ENCODE data around the gene TMEM132C. TPM values are rescaled to one million over a fixed set of nuclear protein-coding genes. Genes with fewer than 3 reads are reported as not detected.

The TMEM132C gene
- total and polyA plus RNA-seq, 2 of the 8 experiments (the other 6 are each of a cell fraction or from before 2014, with no cell fraction given) = 0.23 to 0.76 TPM

- Histone ChIP-seq H4K91ac (replicated peaks; ENCODE audit: insufficient read length, low read length) (no peak overlapping the region), H3K9ac (replicated peaks in 1 of 4; ENCODE audit: extremely low read depth in 1 of 4, low read depth in 3 of 4, low read length in 3 of 4) (no peak overlapping the region), H3K56ac (replicated peaks; ENCODE audit: insufficient read length, low read depth, low read length) (no peak overlapping the region), H3K36me3 (ENCODE audit: control insufficient read depth in 2 of 4, insufficient read depth in 4 of 4, low read length in 3 of 4) (no peaks in the 10 kb centered on the region), H2BK15ac (ENCODE audit: low read length) (no peak overlapping the region), H2AFZ (ENCODE audit: low read length) (0 out of 2 replicates have a peak overlapping the region, but pooled peaks have one; percentile 59), H3K18ac (ENCODE audit: extremely low read depth, low read length) (no peak overlapping the region), H3K4me1 (replicated peaks in 1 of 4; ENCODE audit: control insufficient read depth in 3 of 4, insufficient read depth in 4 of 4, low read length in 3 of 4) (peaks cover 0 to 3% (median 0%) of the 10 kb centered on the region in 4 experiments; a peak in 1 of 7 replicates), H4K8ac (ENCODE audit: extremely low read depth, insufficient read depth, low read length) (no peak overlapping the region; the same call in 1 of the 2 replicates), H3K27ac (ENCODE audit: low read depth, low read length) (no peak overlapping the region), H2BK20ac (ENCODE audit: low read length) (no peak overlapping the region), H3K4me2 (ENCODE audit: insufficient read depth in 1 of 2, low read depth in 2 of 2, low read length in 2 of 2) (no peak overlapping the region), H3K14ac (ENCODE audit: insufficient read length) (no peak overlapping the region), H4K5ac (ENCODE audit: insufficient read length, low read depth, low read length) (no peak overlapping the region), H3K27me3 (replicated peaks in 1 of 4; ENCODE audit: control insufficient read depth in 3 of 4, extremely low read depth in 1 of 4, insufficient read depth in 3 of 4, low read length in 3 of 4) (no peaks in the 10 kb centered on the region), H3K79me2 (ENCODE audit: control insufficient read depth in 1 of 2, insufficient read depth in 2 of 2, low read length in 2 of 2) (no peaks in the 10 kb centered on the region), H3K23ac (ENCODE audit: insufficient read length) (no peak overlapping the region), H2AK5ac (ENCODE audit: low read depth, low read length) (no peak overlapping the region), H3K23me2 (ENCODE audit: low read depth, low read length) (no peaks in the 10 kb centered on the region; the same call in 1 of the 2 replicates), H2BK5ac (ENCODE audit: low read depth, low read length) (no peak overlapping the region), H4K20me1 (replicated peaks in 1 of 2; ENCODE audit: control insufficient read depth in 1 of 2, insufficient read depth in 2 of 2, low read length in 2 of 2) (no peaks in the 10 kb centered on the region), H3K4me3 (ENCODE audit: extremely low read depth in 1 of 4, insufficient read depth in 2 of 4, low read depth in 3 of 4, low read length in 4 of 4) (no peak overlapping the region), H3K79me1 (ENCODE audit: low read depth, low read length) (no peaks in the 10 kb centered on the region), H3K9me3 (ENCODE audit: insufficient read depth in 2 of 2, low read depth in 1 of 2, low read length in 1 of 2) (peaks cover 8 to 11% of the 10 kb centered on the region in 2 experiments; a peak in 3 of 4 replicates), H3K4ac (replicated peaks; ENCODE audit: insufficient read length, low read depth, low read length) (no peak overlapping the region), H2BK12ac (ENCODE audit: low read depth, low read length) (no peak overlapping the region), H2BK120ac (replicated peaks; ENCODE audit: low read depth, low read length) (no peak overlapping the region)
- 83% methylated on average over 7 of the region's 7 CpGs; no CpG with 5 or more reads in 1 of the 2 experiments for WGBS, 2 experiments (ENCODE audit: extremely low coverage in 1 of 2, insufficient coverage in 1 of 2, insufficient read length in 1 of 2, insufficient replicate concordance in 2 of 2, low coverage in 1 of 2, low lambda C conversion rate in 2 of 2, missing lambda C conversion rate in 1 of 2)
- DNase-seq (ENCODE audit: low read depth in 1 of 2, low spot score in 2 of 2) (no peak), FAIRE-seq (no peak)
- CTCF ChIA-PET (ENCODE audit: partially characterized antibody) = interaction anchor here (0.9 kb wide), 2 partner anchors 30 to 36 kb away, joined by 3 to 4 read pairs; no protein-coding TSS in a partner anchor
- 0 out of 2 replicates have a peak, but pooled peaks have one; percentile 30 for TF ChIP-seq MAX (IDR thresholded peaks at IDR 0.05)
- TF ChIP-seq TEAD4 (IDR thresholded peaks at IDR 0.05; ENCODE audit: low read depth, low read length) = no peak
- POLR2A ChIA-PET (ENCODE audit: partially characterized antibody) = no interaction called here
Measured at GRCh38 chr12:128567730-128568129, 300.8 kb downstream of the TMEM132C start.
